HepG2 (cell line): ENCODE measurements around the gene PNP. TPM values are rescaled to one million over a fixed set of nuclear protein-coding genes. Genes with fewer than 3 reads are reported as not detected.

ENCODE experiments used
- ATF7-NPFF ChIP-seq: sonication (generic); formaldehyde crosslinking; IDR thresholded peaks from 2 replicates; pipeline ENCODE4 v1.8.1; 2023; ENCODE audit warnings: mild to moderate bottlenecking, low read depth, missing genetic modification reagents, moderate library complexity
- FOXK2 ChIP-seq: fragments of 450-650 bp; IDR thresholded peaks from 2 replicates; pipeline ENCODE4 v1.6.1; 2016
- GATAD1 ChIP-seq: IDR thresholded peaks from 2 replicates; pipeline ENCODE4 v1.6.1; 2016; ENCODE audit warnings: missing genetic modification reagents, missing compliant biosample characterization
- HCFC1 ChIP-seq: fragments of 150-350 bp; IDR thresholded peaks from 2 replicates; pipeline ENCODE4 v1.6.1; 2014; ENCODE audit warnings: low read depth, low read length
- JUN ChIP-seq: sonication (generic); formaldehyde crosslinking; IDR thresholded peaks from 2 replicates; pipeline ENCODE4 v1.4.0; 2020; ENCODE audit warnings: mild to moderate bottlenecking, missing genetic modification reagents
- KDM1A ChIP-seq: IDR thresholded peaks from 2 replicates; pipeline ENCODE4 v1.6.1; 2016; ENCODE audit warnings: missing compliant biosample characterization
- KDM4B ChIP-seq: sonication (generic); formaldehyde crosslinking; IDR thresholded peaks from 2 replicates; pipeline ENCODE4 v1.4.0; 2020; ENCODE audit warnings: missing genetic modification reagents
- NAIF1 ChIP-seq: sonication (generic); formaldehyde crosslinking; IDR thresholded peaks from 2 replicates; pipeline ENCODE4 v1.5.0; 2020; ENCODE audit warnings: mild to moderate bottlenecking, missing genetic modification reagents, borderline replicate concordance
- NFYC ChIP-seq: IDR thresholded peaks from 2 replicates; pipeline ENCODE4 v1.6.1; 2016; ENCODE audit warnings: missing genetic modification reagents, missing compliant biosample characterization
- PCBP1 ChIP-seq: fragments of 200-400 bp; formaldehyde crosslinking; IDR thresholded peaks from 2 replicates; pipeline ENCODE4 v1.6.1; 2017; ENCODE audit warnings: mild to moderate bottlenecking, low read depth, low read length, borderline replicate concordance
- SATB2 ChIP-seq: sonication (generic); formaldehyde crosslinking; IDR thresholded peaks from 2 replicates; pipeline ENCODE4 v1.5.0; 2020; ENCODE audit warnings: missing genetic modification reagents
- SMAD9 ChIP-seq: sonication (generic); formaldehyde crosslinking; IDR thresholded peaks from 2 replicates; pipeline ENCODE4 v1.5.1; 2020; ENCODE audit warnings: mild to moderate bottlenecking, missing genetic modification reagents
- SOX5 ChIP-seq: IDR thresholded peaks from 2 replicates; pipeline ENCODE4 v1.6.1; 2016; ENCODE audit warnings: borderline replicate concordance
- TP53 ChIP-seq: sonication (generic); formaldehyde crosslinking; conservative IDR thresholded peaks from 2 replicates; pipeline ENCODE4 v1.4.0; 2020; ENCODE audit warnings: missing genetic modification reagents
- ZBTB38 ChIP-seq: sonication (generic); formaldehyde crosslinking; IDR thresholded peaks from 2 replicates; pipeline ENCODE4 v1.5.1; 2020; ENCODE audit warnings: mild to moderate bottlenecking, missing genetic modification reagents
- ZNF224 ChIP-seq: sonication (generic); formaldehyde crosslinking; IDR thresholded peaks from 2 replicates; pipeline ENCODE4 v1.5.0; 2020; ENCODE audit warnings: mild to moderate bottlenecking, missing genetic modification reagents
- ZNF326 ChIP-seq: sonication (generic); formaldehyde crosslinking; IDR thresholded peaks from 2 replicates; pipeline ENCODE4 v1.4.0; 2020; ENCODE audit warnings: missing genetic modification reagents, borderline replicate concordance
- ZNF788 ChIP-seq: sonication (generic); formaldehyde crosslinking; IDR thresholded peaks from 2 replicates; pipeline ENCODE4 v1.5.0; 2020; ENCODE audit warnings: mild to moderate bottlenecking, missing genetic modification reagents, borderline replicate concordance
- ZNF792 ChIP-seq: IDR thresholded peaks from 2 replicates; pipeline ENCODE4 v1.6.1; 2016
- polyA plus RNA-seq, 8 experiments: library from polyadenylated mRNA; depleted of rRNA in 3 of 8; stranded (reverse) in 7 of 8; unstranded in 1 of 8; fragments of >200 nt; fragmentation: Illumina TruSeq in 4 of 8; extraction: Trizol in 4 of 8; gene quantifications; 2 replicates each; pipeline versions ENCODE4 v1.2.1 to v1.2.3, GENCODE V29; 2011 to 2016; ENCODE audit warnings: low read depth in 4 of 8, missing spikeins in 1 of 8, mixed read lengths in 1 of 8; ENCODE audit not compliant: insufficient read depth in 1 of 8
- total RNA-seq, 5 experiments: library from RNA; depleted of rRNA; stranded (reverse); fragments of >200 nt; fragmentation: Illumina TruSeq; extraction: Trizol; gene quantifications; 2 replicates each; pipeline ENCODE4 v1.2.3, GENCODE V29; 2016; ENCODE audit warnings: low read depth in 1 of 5
- TF ChIP-seq, protein P1 (sequence below): sonication (generic); formaldehyde crosslinking; IDR thresholded peaks from 2 replicates; pipeline ENCODE4 v1.9.0; 2022; ENCODE audit warnings: missing genetic modification reagents, mild to moderate bottlenecking, borderline replicate concordance
- TF ChIP-seq, protein P2 (sequence below): IDR thresholded peaks from 2 replicates; pipeline ENCODE4 v1.6.1; 2016; ENCODE audit warnings: control low read depth
- TF ChIP-seq, protein P3 (sequence below): sonication (generic); formaldehyde crosslinking; IDR thresholded peaks from 2 replicates; pipeline ENCODE4 v1.4.0; 2020; ENCODE audit warnings: missing genetic modification reagents

The PNP gene
- total and polyA plus RNA-seq, 2 of the 13 experiments (the other 11 are each of a cell fraction or from before 2014, with no cell fraction given) = 45.4 to 74.8 TPM

DNA sequence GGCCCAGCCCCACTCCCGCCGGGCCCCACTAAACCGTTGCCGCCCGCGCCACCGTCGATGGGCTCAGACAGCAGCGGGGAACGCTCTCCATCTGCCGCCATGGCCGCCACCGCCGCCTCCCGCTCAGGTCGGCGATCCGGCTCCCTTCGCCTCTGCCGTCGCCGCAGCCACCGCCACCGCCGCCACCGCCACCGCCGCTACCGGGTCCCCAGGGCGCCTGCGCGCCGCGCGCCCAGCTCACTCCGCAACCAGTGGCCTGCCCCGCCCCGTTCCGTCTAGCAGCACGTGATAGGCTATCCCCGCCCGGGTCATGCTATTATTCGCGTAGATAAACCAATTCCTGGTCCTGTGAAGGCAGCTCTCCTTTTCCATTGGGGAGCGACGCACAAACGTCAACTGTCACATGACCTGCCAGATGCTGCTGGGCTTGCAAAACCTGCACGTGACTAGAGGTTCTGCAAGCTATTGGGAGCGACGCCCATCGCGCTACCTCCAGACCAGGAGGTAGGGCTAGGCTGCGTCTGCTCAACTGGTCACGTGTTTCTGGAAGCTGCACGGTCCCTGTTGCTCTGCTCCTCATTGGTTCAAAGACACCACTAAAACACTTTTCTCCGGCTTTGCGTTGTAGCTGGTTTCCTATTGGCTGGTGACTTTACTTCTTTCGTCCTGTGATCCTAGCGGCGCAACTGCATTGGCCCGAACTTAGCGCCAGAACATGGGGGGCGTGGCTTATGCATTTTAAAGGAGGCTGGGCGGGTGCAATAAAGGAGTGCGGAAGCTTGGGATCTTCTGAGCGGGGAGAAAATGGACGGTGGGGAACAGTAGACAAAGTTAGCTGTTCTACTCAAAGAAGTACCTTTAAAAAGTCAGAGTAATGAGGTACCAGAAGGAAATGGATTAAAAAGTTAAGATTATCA is 7.7 kb upstream of the PNP start, which contains the start of gene PIP4P1 (continued):
- TF ChIP-seq ZNF792 (peak; percentile 98), ZNF326 (CRISPR knock-in tag) (no peak), KDM4B (CRISPR knock-in tag) (no peak), FOXK2 (peak; percentile 96), SOX5 (peak; percentile 88), NAIF1 (CRISPR knock-in tag) (peak; percentile 78; the same call in 1 of the 2 replicates), NFYC (CRISPR knock-in tag) (peak; percentile 95), KDM1A (CRISPR knock-in tag) (0 out of 2 replicates have a peak, but pooled peaks have one; percentile 41), HCFC1 (peak; percentile 39; the same call in 1 of the 2 replicates), ZBTB38 (CRISPR knock-in tag) (peak; percentile 85), SATB2 (no peak), PCBP1 (no peak), ZNF224 (no peak; the same call in none of the 2 replicates), JUN (peak; percentile 67; the same call in 1 of the 2 replicates), ATF7-NPFF (peak; percentile 90), ZNF788 (peak; percentile 94; the same call in 1 of the 2 replicates), TP53 (CRISPR knock-in tag) (0 out of 2 replicates have a peak, but pooled peaks have one; percentile 26), GATAD1 (CRISPR knock-in tag) (peak; percentile 97), SMAD9 (0 out of 2 replicates have a peak, but pooled peaks have one; percentile 61)
- TF ChIP-seq, protein P1, sequence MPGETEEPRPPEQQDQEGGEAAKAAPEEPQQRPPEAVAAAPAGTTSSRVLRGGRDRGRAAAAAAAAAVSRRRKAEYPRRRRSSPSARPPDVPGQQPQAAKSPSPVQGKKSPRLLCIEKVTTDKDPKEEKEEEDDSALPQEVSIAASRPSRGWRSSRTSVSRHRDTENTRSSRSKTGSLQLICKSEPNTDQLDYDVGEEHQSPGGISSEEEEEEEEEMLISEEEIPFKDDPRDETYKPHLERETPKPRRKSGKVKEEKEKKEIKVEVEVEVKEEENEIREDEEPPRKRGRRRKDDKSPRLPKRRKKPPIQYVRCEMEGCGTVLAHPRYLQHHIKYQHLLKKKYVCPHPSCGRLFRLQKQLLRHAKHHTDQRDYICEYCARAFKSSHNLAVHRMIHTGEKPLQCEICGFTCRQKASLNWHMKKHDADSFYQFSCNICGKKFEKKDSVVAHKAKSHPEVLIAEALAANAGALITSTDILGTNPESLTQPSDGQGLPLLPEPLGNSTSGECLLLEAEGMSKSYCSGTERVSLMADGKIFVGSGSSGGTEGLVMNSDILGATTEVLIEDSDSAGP = peak; percentile 78
- TF ChIP-seq, protein P2, sequence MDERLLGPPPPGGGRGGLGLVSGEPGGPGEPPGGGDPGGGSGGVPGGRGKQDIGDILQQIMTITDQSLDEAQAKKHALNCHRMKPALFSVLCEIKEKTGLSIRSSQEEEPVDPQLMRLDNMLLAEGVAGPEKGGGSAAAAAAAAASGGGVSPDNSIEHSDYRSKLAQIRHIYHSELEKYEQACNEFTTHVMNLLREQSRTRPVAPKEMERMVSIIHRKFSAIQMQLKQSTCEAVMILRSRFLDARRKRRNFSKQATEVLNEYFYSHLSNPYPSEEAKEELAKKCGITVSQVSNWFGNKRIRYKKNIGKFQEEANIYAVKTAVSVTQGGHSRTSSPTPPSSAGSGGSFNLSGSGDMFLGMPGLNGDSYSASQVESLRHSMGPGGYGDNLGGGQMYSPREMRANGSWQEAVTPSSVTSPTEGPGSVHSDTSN (CRISPR knock-in tag) = no peak; the same call in 1 of the 2 replicates
- TF ChIP-seq, protein P3, sequence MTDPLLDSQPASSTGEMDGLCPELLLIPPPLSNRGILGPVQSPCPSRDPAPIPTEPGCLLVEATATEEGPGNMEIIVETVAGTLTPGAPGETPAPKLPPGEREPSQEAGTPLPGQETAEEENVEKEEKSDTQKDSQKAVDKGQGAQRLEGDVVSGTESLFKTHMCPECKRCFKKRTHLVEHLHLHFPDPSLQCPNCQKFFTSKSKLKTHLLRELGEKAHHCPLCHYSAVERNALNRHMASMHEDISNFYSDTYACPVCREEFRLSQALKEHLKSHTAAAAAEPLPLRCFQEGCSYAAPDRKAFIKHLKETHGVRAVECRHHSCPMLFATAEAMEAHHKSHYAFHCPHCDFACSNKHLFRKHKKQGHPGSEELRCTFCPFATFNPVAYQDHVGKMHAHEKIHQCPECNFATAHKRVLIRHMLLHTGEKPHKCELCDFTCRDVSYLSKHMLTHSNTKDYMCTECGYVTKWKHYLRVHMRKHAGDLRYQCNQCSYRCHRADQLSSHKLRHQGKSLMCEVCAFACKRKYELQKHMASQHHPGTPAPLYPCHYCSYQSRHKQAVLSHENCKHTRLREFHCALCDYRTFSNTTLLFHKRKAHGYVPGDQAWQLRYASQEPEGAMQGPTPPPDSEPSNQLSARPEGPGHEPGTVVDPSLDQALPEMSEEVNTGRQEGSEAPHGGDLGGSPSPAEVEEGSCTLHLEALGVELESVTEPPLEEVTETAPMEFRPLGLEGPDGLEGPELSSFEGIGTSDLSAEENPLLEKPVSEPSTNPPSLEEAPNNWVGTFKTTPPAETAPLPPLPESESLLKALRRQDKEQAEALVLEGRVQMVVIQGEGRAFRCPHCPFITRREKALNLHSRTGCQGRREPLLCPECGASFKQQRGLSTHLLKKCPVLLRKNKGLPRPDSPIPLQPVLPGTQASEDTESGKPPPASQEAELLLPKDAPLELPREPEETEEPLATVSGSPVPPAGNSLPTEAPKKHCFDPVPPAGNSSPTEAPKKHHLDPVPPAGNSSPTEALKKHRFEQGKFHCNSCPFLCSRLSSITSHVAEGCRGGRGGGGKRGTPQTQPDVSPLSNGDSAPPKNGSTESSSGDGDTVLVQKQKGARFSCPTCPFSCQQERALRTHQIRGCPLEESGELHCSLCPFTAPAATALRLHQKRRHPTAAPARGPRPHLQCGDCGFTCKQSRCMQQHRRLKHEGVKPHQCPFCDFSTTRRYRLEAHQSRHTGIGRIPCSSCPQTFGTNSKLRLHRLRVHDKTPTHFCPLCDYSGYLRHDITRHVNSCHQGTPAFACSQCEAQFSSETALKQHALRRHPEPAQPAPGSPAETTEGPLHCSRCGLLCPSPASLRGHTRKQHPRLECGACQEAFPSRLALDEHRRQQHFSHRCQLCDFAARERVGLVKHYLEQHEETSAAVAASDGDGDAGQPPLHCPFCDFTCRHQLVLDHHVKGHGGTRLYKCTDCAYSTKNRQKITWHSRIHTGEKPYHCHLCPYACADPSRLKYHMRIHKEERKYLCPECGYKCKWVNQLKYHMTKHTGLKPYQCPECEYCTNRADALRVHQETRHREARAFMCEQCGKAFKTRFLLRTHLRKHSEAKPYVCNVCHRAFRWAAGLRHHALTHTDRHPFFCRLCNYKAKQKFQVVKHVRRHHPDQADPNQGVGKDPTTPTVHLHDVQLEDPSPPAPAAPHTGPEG (CRISPR knock-in tag) = no peak; the same call in none of the 2 replicates
